Measurements from ENCODE around the gene SDCBP2. TPM values are rescaled to one million over a fixed set of nuclear protein-coding genes. Genes with fewer than 3 reads are reported as not detected.

Gene SDCBP2
- polyA plus RNA-seq, 1 of the 3 experiments (the other 2 are of a cell fraction), result 3.0 TPM

DNA sequence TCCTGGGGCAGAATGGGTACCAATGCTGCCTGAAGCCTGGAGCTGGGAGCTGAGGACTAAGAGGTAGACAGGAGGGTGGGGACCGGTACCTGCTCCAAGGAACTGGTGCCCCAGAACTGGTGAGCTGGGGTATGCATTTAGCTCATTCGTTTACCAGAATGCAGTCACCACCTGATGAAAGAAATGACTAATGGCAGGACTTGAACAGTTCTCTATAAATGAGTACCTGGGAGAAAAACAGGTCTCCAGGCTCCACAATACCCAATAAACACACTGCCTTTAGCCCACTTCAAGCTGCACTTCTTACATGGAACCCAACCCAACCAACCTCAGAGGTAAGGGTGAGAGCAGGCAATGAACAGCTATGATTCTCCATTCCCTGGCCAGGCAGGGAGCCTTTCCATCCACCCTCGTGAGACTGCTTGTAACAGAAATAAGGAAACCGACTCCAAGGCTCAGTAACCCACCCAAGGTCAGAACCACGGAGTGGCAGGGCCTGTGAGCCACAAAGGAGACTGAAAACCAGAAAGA is 48.5 kb upstream of the SDCBP2 start:
- H3K9me3 ChIP-seq, result no peaks in the 10 kb centered on the region
- peaks cover 76% of the 10 kb centered on the region for H4K20me1 ChIP-seq (ENCODE audit: insufficient read depth)
- H3K27ac ChIP-seq (ENCODE audit: low read depth in 2 of 2, low read length in 1 of 2), result peak overlapping the region in 1 of 2 experiments; percentile 35; a peak in 2 of 4 replicates
- H3K36me3 ChIP-seq (replicated peaks in 1 of 2; ENCODE audit: control insufficient read depth in 1 of 2, insufficient read depth in 2 of 2, low read length in 1 of 2), result peaks cover 22 to 23% of the 10 kb centered on the region in 2 experiments
- WGBS (ENCODE audit: low lambda C conversion rate), result 86% methylated on average over 5 of the region's 5 CpGs
- CTCF ChIA-PET, result interaction anchor here (1.2 kb wide), 1 partner anchor 9 kb away, joined by 4 read pairs; no protein-coding TSS in a partner anchor
- H3K79me2 ChIP-seq (ENCODE audit: insufficient read depth), result peaks cover 99% of the 10 kb centered on the region
- POLR2A ChIA-PET, result no interaction called here
- H3K4me1 ChIP-seq (ENCODE audit: control insufficient read depth in 1 of 2, insufficient read depth in 2 of 2, low read depth in 1 of 2, low read length in 1 of 2), result peaks cover 13 to 17% of the 10 kb centered on the region in 2 experiments; a peak in 3 of 4 replicates
- DNase-seq, result no peak
- H2AFZ ChIP-seq (ENCODE audit: low read depth), result no peak overlapping the region
- no peak overlapping the region for H3K9ac ChIP-seq
- no peaks in the 10 kb centered on the region for H3F3A ChIP-seq (replicated peaks; ENCODE audit: insufficient read depth)
- H3K4me2 ChIP-seq, result peak overlapping the region; percentile 20; the same call in 1 of the 2 replicates
- H3K4me3 ChIP-seq (ENCODE audit: low read depth in 2 of 2, low read length in 1 of 2), result no peak overlapping the region
- H3K9me2 ChIP-seq, result no peaks in the 10 kb centered on the region
- TF ChIP-seq ELF1 (IDR thresholded peaks at IDR 0.05) (no peak), POLR2AphosphoS5 (IDR thresholded peaks at IDR 0.05; ENCODE audit: low read depth, low read length) (no peak), GATA2 (CRISPR knock-in tag; IDR thresholded peaks at IDR 0.05) (no peak), TCF12 (IDR thresholded peaks at IDR 0.05) (no peak)
- TF ChIP-seq, protein P1, sequence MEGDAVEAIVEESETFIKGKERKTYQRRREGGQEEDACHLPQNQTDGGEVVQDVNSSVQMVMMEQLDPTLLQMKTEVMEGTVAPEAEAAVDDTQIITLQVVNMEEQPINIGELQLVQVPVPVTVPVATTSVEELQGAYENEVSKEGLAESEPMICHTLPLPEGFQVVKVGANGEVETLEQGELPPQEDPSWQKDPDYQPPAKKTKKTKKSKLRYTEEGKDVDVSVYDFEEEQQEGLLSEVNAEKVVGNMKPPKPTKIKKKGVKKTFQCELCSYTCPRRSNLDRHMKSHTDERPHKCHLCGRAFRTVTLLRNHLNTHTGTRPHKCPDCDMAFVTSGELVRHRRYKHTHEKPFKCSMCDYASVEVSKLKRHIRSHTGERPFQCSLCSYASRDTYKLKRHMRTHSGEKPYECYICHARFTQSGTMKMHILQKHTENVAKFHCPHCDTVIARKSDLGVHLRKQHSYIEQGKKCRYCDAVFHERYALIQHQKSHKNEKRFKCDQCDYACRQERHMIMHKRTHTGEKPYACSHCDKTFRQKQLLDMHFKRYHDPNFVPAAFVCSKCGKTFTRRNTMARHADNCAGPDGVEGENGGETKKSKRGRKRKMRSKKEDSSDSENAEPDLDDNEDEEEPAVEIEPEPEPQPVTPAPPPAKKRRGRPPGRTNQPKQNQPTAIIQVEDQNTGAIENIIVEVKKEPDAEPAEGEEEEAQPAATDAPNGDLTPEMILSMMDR (IDR thresholded peaks at IDR 0.05), result no peak
- no peaks in the 10 kb centered on the region for H3K27me3 ChIP-seq (ENCODE audit: insufficient read depth)

DNA sequence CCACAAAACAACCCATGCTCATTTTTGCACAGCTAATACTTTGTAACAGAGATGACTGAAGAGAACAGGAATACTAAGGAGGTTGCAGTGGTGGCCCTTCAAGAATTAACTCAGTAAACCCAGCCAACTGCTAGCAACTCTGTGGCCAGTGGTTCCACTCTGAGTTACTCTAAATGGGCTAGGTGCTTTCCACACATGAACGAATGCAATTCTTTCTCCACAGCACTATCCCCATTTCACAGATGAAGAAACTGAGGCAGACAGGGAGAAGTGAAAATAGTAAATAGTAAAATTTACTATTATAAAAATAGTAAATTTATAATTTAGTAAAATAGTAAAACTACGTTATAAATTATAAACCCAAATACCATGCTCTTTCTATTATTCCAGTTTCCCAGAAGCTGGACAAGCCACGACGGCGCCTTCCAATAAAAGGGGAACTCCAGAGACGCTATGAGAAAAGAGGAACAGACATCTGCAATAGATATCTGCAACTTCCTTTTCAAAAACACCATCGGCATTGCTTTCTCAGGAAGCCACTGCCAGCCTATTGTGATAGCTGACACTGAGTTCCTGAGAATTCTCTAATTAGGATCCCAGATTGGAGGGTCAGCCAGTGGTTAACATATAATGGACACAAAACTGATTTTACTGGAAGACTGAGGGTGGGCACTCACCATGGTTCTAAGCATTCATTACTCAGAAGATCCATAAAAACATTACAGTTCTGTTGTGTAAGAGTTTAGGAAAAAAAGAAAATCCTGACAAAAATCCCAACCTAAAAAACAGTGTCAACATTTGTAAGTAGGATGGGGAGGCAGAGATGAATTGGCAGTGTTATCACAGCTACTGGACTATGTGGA is 47.7 kb upstream of the SDCBP2 start:
- no peaks in the 10 kb centered on the region for H3K9me3 ChIP-seq
- peaks cover 96% of the 10 kb centered on the region for H3K79me2 ChIP-seq (ENCODE audit: insufficient read depth)
- peaks cover 12 to 13% of the 10 kb centered on the region in 2 experiments; a peak in 3 of 4 replicates for H3K4me1 ChIP-seq (ENCODE audit: control insufficient read depth in 1 of 2, insufficient read depth in 2 of 2, low read depth in 1 of 2, low read length in 1 of 2)
- ChIA-PET CTCF (interaction anchor here (1.2 kb wide), 1 partner anchor 10 kb away, joined by 4 read pairs; no protein-coding TSS in a partner anchor), POLR2A (no interaction called here)
- no peaks in the 10 kb centered on the region for H3K27me3 ChIP-seq (ENCODE audit: insufficient read depth)
- H3K4me2 ChIP-seq, result peak overlapping the region; percentile 30; the same call in 1 of the 2 replicates
- peaks cover 68% of the 10 kb centered on the region for H4K20me1 ChIP-seq (ENCODE audit: insufficient read depth)
- H3F3A ChIP-seq (replicated peaks; ENCODE audit: insufficient read depth), result no peaks in the 10 kb centered on the region
- no peak overlapping the region for H3K9ac ChIP-seq
- TF ChIP-seq, protein P2, sequence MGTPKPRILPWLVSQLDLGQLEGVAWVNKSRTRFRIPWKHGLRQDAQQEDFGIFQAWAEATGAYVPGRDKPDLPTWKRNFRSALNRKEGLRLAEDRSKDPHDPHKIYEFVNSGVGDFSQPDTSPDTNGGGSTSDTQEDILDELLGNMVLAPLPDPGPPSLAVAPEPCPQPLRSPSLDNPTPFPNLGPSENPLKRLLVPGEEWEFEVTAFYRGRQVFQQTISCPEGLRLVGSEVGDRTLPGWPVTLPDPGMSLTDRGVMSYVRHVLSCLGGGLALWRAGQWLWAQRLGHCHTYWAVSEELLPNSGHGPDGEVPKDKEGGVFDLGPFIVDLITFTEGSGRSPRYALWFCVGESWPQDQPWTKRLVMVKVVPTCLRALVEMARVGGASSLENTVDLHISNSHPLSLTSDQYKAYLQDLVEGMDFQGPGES (IDR thresholded peaks at IDR 0.05; ENCODE audit: low read depth, low read length), result no peak
- TF ChIP-seq, protein P3, sequence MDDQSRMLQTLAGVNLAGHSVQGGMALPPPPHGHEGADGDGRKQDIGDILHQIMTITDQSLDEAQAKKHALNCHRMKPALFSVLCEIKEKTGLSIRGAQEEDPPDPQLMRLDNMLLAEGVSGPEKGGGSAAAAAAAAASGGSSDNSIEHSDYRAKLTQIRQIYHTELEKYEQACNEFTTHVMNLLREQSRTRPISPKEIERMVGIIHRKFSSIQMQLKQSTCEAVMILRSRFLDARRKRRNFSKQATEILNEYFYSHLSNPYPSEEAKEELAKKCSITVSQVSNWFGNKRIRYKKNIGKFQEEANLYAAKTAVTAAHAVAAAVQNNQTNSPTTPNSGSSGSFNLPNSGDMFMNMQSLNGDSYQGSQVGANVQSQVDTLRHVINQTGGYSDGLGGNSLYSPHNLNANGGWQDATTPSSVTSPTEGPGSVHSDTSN (IDR thresholded peaks at IDR 0.05), result no peak
- TF ChIP-seq GABPA (IDR thresholded peaks at IDR 0.05; ENCODE audit: low read depth) (no peak), RAD21 (IDR thresholded peaks at IDR 0.05; ENCODE audit: low read length) (no peak), POLR2AphosphoS5 (IDR thresholded peaks at IDR 0.05; ENCODE audit: low read depth, low read length) (no peak), GATA2 (CRISPR knock-in tag; IDR thresholded peaks at IDR 0.05) (no peak), TCF12 (IDR thresholded peaks at IDR 0.05) (no peak), TAF1 (IDR thresholded peaks at IDR 0.05; ENCODE audit: borderline replicate concordance, low read depth, low read length) (no peak), FOSL2 (IDR thresholded peaks at IDR 0.05; ENCODE audit: borderline replicate concordance, low read depth) (no peak), MXI1 (IDR thresholded peaks at IDR 0.05; ENCODE audit: low read depth, low read length) (no peak)
- WGBS (ENCODE audit: low lambda C conversion rate), result 95% methylated on average over 7 of the region's 7 CpGs
- no peak for DNase-seq
- H2AFZ ChIP-seq (ENCODE audit: low read depth), result no peak overlapping the region
- no peaks in the 10 kb centered on the region for H3K9me2 ChIP-seq
- H3K27ac ChIP-seq (ENCODE audit: low read depth in 2 of 2, low read length in 1 of 2), result 0 out of 4 replicates have a peak overlapping the region, but pooled peaks of 1 of the 2 experiments have one; percentile 51
- no peak overlapping the region for H3K4me3 ChIP-seq (ENCODE audit: low read depth in 2 of 2, low read length in 1 of 2)
- H3K36me3 ChIP-seq (replicated peaks in 1 of 2; ENCODE audit: control insufficient read depth in 1 of 2, insufficient read depth in 2 of 2, low read length in 1 of 2), result peaks cover 22 to 30% of the 10 kb centered on the region in 2 experiments
